Thoracic aorta (tissue), 2 donors: ENCODE results near the gene NTMT1. TPM values are rescaled to one million over a fixed set of nuclear protein-coding genes. Genes with fewer than 3 reads are reported as not detected.

Experiments
- ATAC-seq: fragments of 150-250 bp; one replicate; pipeline ENCODE4 v1.8.0; 2017; ENCODE audit warnings: low read depth; ENCODE audit not compliant: insufficient number of reproducible peaks, low FRiP score
- DNase-seq: peaks from one replicate; pipeline ENCODE4 v3.0.0-alpha.2; 2020; ENCODE audit warnings: low spot score
- H3K27ac ChIP-seq, 2 donors: fragments of 200-600 bp; sonication (generic); 1 replicate in 1 of 2; 2 replicates in 1 of 2; pipeline ENCODE4 v1.5.1; 2016; ENCODE audit warnings: mild to moderate bottlenecking in 2 of 2, moderate library complexity in 2 of 2
- H3K27me3 ChIP-seq: fragments of 200-600 bp; sonication (generic); replicated peaks from 2 replicates; pipeline ENCODE4 v1.6.0; 2016; ENCODE audit warnings: mild to moderate bottlenecking; ENCODE audit not compliant: insufficient read depth
- H3K36me3 ChIP-seq: fragments of 200-600 bp; sonication (generic); one replicate; pipeline ENCODE4 v1.5.1; 2016
- H3K4me1 ChIP-seq, 2 donors: fragments of 200-600 bp; sonication (generic); 1 replicate in 1 of 2; 2 replicates in 1 of 2; pipeline versions ENCODE4 v1.5.1 to v1.6.0; 2016; ENCODE audit warnings: low read depth in 2 of 2, mild to moderate bottlenecking in 1 of 2; ENCODE audit not compliant: control insufficient read depth in 1 of 2
- H3K4me3 ChIP-seq: fragments of 200-600 bp; sonication (generic); 2 replicates; pipeline ENCODE4 v1.5.1; 2016; ENCODE audit warnings: mild to moderate bottlenecking
- H3K9me3 ChIP-seq: fragments of 200-600 bp; sonication (generic); 2 replicates; pipeline ENCODE4 v1.5.1; 2016
- CTCF ChIP-seq: fragments of 200-600 bp; sonication (generic); IDR thresholded peaks from one replicate; pipeline ENCODE4 v1.5.1; 2019; ENCODE audit warnings: antibody characterized with exemption
- total RNA-seq, 2 donors: library from RNA; depleted of rRNA; stranded (reverse); fragments of >200 nt; gene quantifications; one replicate each; pipeline versions ENCODE4 v1.1.0 to v1.2.3, GENCODE V29; 2016

The NTMT1 gene
- total RNA-seq, 2 donors from 2014 or later = 16.9 to 27.2 TPM

- Histone ChIP-seq H3K36me3 (no peaks in the 10 kb centered on the region), H3K27me3 (no peaks in the 10 kb centered on the region), H3K9me3 (no peaks in the 10 kb centered on the region), H3K4me1 (peaks cover 6 to 80% of the 10 kb centered on the region in 2 donors), H3K4me3 (no peak overlapping the region), H3K27ac (no peak overlapping the region)
- ATAC-seq (no peak), DNase-seq (no peak)
- no peak for TF ChIP-seq CTCF
Measured at GRCh38 chr9:129675620-129676019, 49.7 kb downstream of the NTMT1 start.

GRCh38 chr9:129676287-129676686 is 50.3 kb downstream of the NTMT1 start:
- DNase-seq (no peak), ATAC-seq (no peak)
- no peak for TF ChIP-seq CTCF
- Histone ChIP-seq H3K27ac (peak overlapping the region in 1 of 2 donors; percentile 36), H3K4me1 (peaks cover 5 to 73% of the 10 kb centered on the region in 2 donors), H3K9me3 (no peaks in the 10 kb centered on the region), H3K36me3 (no peaks in the 10 kb centered on the region), H3K4me3 (no peak overlapping the region), H3K27me3 (no peaks in the 10 kb centered on the region)

- peaks cover 2 to 66% of the 10 kb centered on the region in 2 donors for H3K4me1 ChIP-seq
- H3K36me3 ChIP-seq = no peaks in the 10 kb centered on the region
- H3K4me3 ChIP-seq = no peak overlapping the region
- ATAC-seq = no peak
- TF ChIP-seq CTCF = peak; percentile 14
- H3K27me3 ChIP-seq = no peaks in the 10 kb centered on the region
- no peak for DNase-seq
- no peaks in the 10 kb centered on the region for H3K9me3 ChIP-seq
- H3K27ac ChIP-seq = peak overlapping the region; percentile 31 to 36
Measured at GRCh38 chr9:129676975-129677374, 51.0 kb downstream of the NTMT1 start.

- Histone ChIP-seq H3K4me3 (no peak overlapping the region), H3K27ac (peak overlapping the region; percentile 31 to 36), H3K36me3 (no peaks in the 10 kb centered on the region), H3K27me3 (no peaks in the 10 kb centered on the region), H3K4me1 (peaks cover 0 to 61% of the 10 kb centered on the region in 2 donors), H3K9me3 (no peaks in the 10 kb centered on the region)
- DNase-seq (no peak), ATAC-seq (no peak)
- TF ChIP-seq CTCF = no peak
Measured at GRCh38 chr9:129677456-129677855, 51.5 kb downstream of the NTMT1 start.

- no peaks in the 10 kb centered on the region for H3K27me3 ChIP-seq
- no peak for DNase-seq
- no peak for ATAC-seq
- H3K36me3 ChIP-seq = no peaks in the 10 kb centered on the region
- H3K27ac ChIP-seq = no peak overlapping the region
- H3K4me1 ChIP-seq = peaks cover 0 to 47% of the 10 kb centered on the region in 2 donors
- TF ChIP-seq CTCF = no peak
- no peaks in the 10 kb centered on the region for H3K9me3 ChIP-seq
- no peak overlapping the region for H3K4me3 ChIP-seq
Measured at GRCh38 chr9:129678844-129679243, 52.9 kb downstream of the NTMT1 start.
